ENCODE data around the gene TXNL4B.
"Not testable (repeated sequence)": the region's sequence is repeated elsewhere in the genome, so short reads cannot be mapped to it uniquely, and the experiment has no call there.

TXNL4B gene

DNA sequence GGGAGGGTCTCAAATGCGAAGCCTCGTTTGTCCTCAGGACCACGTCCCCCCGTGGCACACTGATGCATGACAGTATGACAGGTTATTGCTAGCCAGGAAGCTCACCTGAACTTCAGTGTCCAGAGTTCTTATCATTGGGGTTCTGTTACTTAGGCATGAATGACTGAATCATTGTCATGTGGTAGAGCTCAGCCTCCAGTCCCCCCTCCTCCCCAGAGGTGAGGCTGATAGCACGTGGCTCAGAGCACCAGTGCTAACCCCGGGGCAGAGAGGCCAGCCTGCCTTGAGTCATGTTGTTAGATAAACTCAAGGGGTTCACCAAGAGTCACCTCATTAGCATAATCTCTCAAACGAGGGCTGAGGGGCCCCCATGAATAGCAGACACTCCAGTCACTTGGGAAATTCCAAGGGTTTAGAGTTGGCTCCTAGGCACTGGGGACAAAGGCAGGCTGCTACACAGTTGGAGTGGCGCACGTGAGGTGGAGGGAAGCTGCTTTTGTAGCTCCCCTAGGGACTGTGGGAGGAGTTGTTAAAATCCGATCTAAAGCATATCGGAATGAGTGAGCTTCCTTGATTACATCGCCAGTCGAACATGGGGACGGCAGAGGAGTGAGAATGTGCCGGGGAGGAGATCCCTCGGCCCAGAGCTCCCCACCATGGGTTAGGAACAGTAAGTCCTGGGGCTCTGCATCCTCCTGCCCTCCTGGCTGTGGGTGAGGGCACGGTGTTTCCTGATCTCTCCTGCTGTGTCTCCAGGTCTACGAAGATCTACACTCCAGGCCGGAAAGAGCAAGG, 18.4 kb upstream of the TXNL4B start:
- DNase-seq (ENCODE audit: low spot score), result peak; percentile 58

DNA sequence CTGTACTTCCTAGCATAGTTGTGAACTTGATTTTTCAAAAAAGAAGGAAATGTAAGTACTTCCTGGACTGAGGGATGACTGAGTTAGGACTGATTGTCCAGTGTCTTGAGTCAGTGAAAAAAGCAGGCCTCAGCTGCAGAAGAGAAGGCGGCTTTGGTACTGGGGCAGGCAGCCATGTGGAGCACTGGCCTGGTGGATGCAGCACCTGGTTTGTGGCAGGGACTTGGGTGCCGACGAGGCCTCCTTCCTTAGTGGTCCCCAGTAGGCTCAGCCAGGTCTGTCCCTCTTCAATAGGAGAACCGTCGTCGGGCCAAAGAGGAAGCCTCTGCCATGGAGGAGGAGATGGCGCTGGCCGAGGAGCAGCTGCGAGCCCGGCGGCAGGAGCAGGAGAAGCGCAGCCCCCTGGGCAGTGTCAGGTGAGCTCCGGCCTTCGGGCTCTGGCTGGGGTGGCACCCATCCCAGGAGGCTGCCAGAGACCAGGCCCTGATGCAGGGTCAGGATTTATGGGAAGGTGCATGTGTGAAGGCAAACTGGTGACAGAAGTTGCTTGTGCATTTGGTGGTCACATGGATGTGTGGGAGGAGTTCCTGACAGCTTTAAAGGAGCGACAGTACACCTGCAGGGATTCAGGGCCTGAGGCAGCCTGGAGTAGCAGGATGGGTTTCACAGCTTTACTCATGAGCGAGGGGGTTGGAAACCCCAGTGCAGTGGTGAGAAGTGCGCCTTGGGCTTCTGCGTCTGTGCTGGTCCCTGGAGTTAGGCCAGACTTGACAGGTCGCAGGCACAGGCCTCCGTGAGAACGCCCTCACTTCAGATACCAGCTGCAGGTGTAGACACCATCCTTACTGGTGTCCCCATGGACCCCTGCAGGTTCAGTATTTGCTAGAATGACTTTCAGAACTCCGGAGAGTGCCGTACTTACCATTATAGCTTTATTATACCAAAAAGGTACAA, 17.5 kb upstream of the TXNL4B start:
- no peak for DNase-seq (ENCODE audit: low spot score)

DNA sequence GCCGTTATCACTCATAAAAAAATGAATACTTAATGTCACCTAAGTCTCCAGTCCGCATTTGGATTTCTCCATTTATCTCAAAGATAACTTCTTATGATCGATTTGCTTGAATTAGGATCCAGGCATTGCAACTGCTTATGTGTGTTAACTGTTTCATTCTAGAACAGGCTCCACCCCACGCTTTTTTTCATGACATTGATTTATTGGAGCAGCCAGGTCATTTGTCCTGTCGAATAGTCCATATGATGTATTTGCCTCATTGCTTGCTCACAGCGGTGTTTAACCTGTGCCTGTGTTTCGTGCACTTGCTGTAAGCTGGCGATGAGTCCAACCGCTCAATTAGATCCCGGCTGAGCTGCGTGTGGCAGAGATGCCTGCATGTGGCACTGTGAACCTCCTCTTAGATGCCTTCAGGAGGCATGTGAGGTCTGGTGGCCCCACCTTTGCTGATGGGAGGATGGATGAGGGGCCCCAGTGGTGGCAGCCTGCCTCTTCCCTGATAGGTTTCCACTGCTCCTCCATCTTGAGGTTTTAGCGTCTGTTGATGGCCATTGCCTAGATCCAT, 16.6 kb upstream of the TXNL4B start:
- DNase-seq (ENCODE audit: low spot score), result no peak

DNA sequence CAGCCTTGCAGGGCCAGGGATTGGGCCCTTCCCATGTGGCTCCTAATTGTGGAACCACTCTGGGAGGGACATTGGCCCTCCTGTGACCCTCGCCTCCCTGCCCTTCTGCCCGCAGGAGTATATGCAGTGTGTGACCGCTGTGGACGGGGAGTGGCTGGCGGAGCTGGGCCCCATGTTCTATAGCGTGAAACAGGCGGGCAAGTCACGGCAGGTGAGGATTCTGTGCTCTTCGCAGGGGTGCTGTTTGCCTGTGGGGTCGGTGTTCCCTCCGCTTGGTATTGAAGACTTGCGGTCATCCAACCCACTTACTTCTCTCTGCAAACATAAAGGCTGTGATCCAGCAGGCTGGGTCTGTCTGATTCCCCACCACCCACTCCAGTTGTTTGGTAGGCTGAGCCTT, 15.9 kb upstream of the TXNL4B start:
- no peak for DNase-seq (ENCODE audit: low spot score)

DNA sequence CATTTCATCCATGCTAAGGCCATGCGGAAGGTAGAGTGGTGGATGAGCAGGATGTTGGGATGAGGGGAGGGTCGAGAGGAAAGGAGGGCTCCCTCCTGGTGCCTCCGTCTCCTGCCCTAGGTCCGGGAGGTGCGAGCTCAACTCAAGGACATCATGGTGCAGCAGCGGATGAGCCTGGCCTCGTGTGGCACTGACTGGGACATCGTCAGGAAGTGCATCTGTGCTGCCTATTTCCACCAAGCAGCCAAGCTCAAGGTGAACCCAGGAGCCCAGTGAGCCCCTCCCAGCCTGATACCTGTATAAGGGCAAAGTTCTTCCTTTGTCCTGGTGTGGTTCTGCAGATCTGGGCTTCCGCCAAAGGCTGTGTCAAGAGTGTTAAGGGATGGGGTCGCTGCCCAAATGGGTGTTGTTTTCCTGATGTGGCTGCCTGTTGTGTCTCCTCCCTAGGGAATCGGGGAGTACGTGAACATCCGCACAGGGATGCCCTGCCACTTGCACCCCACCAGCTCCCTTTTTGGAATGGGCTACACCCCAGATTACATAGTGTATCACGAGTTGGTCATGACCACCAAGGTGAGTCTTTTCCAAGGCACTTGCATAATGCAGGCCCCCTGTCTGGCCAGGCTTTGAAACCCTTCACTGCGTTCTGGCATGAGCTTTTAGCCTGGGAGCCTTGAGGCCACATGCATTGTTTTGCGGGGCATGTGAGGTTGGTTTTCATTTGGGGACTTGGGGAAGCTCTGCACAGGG, 15.1 kb upstream of the TXNL4B start:
- no peak for DNase-seq (ENCODE audit: low spot score)

DNA sequence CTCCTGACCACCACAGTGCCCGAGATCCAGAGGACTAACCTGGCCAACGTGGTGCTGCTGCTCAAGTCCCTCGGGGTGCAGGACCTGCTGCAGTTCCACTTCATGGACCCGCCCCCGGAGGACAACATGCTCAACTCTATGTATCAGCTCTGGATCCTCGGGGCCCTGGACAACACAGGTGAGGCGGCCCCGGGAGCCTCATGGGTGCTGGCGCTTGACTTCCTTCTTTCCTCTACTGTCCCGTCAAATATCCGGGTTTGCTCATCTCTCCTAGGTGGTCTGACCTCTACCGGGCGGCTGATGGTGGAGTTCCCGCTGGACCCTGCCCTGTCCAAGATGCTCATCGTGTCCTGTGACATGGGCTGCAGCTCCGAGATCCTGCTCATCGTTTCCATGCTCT, 14.0 kb upstream of the TXNL4B start:
- no peak for DNase-seq (ENCODE audit: low spot score)

DNA sequence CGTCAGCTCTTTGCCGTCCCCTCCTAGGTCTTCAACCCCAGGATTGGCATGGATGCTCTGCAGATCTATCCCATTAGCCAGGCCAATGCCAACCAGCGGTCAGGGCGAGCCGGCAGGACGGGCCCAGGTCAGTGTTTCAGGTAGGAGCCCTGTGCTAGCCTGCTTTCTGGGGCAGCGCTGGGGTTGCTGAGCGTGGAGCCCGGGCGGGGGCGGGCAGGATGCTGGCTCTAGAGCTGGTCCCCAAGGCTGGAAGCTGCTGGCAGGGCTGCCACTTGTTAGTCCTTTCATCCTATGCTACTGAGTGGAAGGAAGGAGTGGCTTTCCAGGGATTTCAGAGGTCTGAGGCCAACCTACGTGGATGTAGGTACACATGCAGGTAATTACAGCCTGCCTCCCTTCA, 12.6 kb upstream of the TXNL4B start:
- DNase-seq (ENCODE audit: low spot score), result no peak

DNA sequence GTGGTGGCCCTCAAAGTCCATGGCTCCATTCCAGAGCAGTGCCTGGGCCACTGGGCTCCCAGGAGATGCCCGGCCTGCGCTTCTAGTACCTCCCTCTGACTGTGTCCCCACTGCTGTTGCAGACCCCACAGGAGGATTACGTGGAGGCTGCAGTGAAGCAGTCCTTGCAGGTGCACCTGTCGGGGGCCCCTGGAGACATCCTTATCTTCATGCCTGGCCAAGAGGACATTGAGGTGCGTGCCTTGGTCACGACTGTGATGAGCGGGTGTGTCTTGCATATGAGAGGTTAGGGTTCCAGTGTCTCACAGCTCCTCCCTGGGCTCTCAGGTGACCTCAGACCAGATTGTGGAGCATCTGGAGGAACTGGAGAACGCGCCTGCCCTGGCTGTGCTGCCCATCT, 11.5 kb upstream of the TXNL4B start:
- DNase-seq (ENCODE audit: low spot score), result no peak

DNA sequence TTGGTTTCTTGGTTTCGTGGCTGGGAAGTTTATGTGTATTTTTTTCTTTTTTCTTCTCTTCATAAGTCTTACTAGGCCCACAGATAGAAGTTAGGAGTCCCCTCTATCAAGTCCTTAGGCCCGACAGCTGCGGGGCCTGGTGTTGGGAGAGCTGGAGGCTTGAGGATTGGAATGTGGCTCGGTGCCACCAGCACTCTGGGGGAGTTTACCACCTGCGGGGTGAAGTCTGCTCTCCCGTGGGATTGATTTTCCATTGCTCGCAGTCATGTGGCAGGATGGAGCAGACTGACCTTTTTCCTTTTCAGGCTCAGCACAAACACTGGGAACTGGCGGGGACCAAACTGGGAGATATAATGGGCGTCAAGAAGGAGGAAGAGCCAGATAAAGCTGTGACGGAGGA, 7.8 kb upstream of the TXNL4B start:
- no peak for DNase-seq (ENCODE audit: low spot score)

DNA sequence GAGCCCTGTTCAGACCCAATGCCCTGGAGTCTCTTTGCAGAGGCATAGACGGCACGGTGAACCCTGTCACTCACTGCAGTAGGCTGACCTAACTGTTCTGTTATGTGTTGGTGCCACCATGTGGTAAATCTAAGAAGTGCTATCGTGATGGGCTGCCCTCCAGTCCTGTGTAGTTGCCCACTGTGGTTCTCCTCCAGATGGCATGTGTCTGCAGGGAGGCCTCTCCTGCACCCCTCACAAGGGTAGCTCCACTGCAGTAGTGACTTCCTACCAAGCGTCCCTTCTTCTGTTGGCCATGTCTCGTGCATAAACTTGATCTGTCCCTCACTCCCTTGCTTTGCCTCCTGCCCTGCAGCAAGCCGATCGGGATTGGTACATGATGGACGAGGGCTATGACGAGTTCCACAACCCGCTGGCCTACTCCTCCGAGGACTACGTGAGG, 6.0 kb upstream of the TXNL4B start:
- DNase-seq (ENCODE audit: low spot score), result peak; percentile 77

DNA sequence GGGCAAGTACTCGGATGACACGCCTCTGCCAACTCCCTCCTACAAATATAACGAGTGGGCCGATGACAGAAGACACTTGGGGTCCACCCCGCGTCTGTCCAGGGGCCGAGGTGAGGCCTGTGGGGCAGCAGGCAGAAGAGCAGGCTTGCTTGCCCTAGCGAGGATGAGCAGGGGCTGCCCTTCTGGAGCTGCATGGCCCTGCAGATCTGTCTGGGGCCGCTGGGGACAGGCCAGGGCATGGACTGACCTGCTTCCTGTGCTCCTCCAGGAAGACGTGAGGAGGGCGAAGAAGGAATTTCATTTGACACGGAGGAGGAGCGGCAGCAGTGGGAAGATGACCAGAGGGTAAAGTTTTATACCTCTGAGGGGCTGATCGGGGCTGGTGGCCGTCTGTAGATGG, 5.5 kb upstream of the TXNL4B start:
- no peak for DNase-seq (ENCODE audit: low spot score)

DNA sequence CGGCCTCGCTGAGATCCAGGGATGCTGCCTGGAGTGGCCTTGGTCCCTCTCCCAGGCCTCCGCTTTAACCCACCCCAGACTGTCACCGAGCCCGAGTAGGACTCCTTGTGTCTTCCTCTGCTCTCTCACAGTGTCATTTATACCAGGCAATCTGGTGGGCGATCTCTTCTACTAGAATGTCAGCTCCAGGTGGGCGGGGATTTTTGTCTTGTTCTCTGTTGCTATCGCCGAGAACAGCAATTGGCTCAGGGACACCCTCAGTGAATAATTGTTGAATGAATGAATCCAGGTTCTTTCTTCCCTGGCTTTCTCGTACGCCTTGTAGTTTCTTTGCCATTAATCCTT, 818 bp upstream of the TXNL4B start:
- DNase-seq (ENCODE audit: low spot score), result no peak

DNA sequence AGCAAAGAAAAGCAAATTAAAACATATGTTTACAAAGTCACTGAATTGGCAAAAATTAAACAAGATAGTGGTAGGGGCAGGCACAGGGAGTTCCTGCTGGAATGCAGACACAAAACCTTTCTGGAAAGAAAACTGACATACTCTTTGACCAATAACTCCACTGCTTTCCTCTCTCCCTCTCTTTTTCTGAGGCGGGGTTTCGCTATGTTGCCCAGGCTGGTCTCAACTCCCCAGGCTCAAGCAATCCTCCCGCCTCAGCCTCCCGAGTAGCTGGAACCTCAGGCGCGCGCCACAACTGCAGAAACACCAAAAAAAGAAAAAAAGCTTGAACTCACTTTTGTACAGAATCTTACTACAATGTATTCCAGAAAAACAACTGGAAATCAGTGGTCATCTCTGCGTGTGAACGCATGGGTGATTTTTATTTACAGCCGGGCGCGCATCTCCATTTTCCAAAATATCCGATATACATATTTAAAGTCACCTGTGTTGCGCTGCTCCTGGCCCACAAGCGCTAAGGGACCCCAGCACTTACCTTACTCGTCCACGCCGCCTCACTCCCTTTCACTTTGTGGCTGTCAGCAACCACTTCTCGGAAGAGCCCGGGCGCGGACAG, 480 bp downstream of the TXNL4B start:
- no peak for DNase-seq (ENCODE audit: low spot score)

DNA sequence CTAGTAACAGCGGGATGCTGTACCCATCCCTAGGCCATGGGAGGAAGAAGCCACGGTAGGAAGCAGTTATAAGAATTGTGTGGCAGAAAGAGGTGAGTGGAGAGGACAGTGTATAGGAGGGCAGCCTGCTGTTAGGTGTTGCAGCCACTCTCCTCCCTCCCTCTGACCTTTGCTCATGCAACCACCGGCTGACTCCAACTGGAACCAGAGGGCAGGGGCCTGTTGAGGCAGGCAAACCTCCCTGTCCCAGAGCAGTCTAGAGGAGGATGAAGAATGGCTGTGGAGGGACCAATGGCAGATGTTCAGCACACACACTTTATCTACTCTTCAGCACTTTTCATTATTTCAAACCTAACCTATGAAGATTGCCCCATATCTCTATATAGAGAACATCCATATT, 2.2 kb downstream of the TXNL4B start:
- no peak for DNase-seq (ENCODE audit: low spot score)

DNA sequence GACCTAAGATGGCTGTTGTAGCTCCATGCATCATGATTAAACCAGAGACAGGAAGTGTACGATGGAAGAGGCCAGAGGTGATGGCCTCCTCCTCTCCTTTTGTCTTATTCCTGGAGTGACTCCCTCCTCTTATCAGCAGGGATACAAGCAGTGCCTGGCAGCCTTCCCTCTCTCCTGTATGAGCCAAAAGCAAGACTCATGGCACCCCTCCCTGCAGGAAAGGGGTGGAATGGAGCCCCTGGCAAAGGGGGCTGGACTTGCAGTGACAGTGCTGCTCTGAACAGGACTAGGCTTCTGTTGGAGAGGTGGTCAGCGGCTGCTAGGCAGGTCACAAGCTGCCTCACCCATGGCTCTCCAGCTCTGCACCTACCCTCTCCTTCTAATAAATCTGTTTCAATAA, 8.4 kb downstream of the TXNL4B start:
- DNase-seq (ENCODE audit: low spot score), result no peak

DNA sequence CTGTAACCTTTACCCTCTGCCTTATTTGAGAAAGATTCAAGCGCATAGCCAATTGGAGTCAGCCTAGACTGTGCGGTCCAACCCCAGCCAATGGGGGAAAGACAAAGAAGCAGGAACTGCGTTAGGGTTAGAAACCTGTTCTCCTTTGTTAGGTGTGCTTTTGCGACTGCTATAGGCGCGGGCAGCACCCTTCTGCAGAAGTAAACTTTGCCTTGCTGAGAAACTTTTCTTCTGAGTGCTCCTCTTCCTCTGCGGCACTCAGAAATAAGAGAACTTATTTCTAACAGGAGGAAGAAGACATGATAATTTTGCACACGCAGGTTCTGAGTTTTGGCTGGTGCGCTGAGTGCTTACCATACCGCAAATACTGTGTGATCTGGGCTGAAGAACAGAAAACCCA, 9.0 kb downstream of the TXNL4B start:
- no peak for DNase-seq (ENCODE audit: low spot score)

DNA sequence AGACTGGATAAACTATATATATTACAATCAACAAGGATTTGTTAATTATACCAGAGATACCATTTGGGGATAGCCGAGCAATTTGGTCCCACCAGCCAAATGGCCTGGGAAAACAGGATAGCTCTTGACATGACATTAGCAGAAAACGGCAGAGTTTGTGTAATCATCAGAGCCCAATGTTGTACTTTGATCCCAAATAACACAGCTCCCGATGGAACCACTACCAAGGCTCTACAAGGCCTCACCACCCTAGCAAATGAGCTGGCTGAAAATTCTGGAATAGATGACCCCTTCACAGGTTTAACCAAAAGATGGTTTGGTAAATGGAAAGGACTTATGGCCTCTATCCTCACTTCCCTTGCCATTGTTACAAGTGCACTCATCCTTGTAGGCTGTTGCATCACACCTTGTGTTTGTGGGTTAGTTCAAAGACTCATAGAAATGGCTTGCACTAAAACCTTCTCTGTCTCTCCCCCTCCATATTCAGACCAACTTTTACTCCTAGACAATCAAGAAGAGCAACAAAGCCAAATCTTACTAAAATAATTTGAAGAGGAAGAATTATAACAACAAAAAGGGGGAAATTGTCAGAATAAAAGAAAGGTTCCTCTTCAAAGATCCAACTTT, 9.5 kb downstream of the TXNL4B start:
- DNase-seq (ENCODE audit: low spot score), result no peak

DNA sequence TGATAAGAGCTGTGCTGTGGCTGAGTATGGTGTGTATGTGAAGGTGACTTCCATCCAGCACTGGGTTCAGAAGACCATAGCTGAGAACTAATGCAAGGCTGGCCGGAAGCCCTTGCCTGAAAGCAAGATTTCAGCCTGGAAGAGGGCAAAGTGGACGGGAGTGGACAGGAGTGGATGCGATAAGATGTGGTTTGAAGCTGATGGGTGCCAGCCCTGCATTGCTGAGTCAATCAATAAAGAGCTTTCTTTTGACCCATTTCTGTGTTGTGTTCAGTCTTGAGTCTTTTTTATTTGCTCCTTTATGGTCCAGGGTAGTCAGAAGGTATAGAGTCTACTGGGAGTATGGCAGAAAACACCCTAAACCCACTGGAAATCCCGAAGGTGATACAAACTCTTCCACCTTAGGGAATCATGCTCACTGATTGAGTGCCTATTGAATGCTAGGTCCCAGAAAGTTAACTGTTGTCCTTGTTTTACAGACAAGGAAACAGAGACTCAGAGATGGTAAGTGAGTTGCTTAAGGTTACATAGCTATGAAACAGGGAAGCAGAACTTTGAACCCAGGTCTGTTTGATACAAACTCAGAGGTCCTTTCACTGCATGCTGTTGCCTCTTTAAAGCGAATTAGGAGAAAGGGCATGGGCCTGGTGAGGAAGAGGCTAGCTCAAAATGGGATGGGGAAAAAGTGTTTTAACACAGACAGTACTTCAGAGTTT, 16.3 kb downstream of the TXNL4B start:
- not testable (repeated sequence) for DNase-seq (ENCODE audit: low spot score)

DNA sequence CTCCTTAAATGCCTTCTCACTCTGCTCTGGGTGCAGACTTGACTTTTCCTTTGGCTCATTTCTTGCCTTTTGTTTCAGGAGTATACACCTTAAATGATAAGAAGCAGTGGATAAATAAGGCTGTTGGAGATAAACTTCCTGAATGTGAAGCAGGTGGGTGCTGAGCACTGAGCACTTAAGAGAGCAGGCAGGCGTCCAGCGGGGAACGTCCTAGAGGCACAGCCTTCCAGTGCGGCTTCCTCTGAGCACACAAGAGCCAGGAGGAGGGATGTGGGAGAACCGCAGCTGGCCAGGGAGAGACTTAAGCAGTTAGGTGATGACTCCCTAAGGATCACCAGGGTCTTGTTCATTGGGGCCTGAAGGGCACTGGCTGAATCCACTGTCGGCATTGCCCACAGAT, 18.4 kb downstream of the TXNL4B start:
- DNase-seq (ENCODE audit: low spot score), result not testable (repeated sequence)

DNA sequence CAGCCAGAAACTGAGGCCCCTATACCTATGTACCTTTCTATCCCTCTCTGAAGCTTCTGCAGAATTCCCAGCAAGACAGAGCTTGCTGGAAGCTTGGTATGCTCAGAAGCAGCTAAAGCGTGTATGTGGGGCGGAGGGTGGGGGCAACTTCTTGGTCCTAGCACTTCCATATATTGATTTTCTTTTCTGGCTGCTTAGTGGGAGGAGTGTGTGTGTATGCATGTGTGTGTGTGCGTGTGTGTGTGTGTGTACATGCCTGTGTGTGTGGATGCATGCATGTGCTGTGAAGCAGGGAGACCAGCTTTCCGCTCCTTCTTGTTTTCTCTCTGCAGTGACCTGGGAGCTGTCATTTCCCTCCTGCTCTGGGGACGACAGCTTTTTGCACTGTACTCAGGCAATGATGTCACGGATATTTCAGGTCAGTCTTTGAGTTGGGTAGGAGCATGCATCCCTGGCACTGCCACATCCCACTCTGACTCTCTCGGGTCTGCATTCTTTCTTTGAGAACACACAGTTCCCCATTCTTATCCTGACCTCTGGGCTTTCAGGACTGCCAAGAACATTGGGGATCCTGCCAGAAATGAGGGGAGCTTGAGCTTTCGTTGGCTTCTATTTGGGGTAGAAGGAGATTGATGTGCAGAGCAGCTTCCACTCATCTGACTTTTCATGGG, 19.7 kb downstream of the TXNL4B start:
- DNase-seq (ENCODE audit: low spot score), result no peak

Measured in D341Med (cell line).